ENCODE measurements around the gene LYPLAL1.

LYPLAL1 gene
- total RNA-seq: 3.9 to 12.5 reads per million in 2 donors

DNA sequence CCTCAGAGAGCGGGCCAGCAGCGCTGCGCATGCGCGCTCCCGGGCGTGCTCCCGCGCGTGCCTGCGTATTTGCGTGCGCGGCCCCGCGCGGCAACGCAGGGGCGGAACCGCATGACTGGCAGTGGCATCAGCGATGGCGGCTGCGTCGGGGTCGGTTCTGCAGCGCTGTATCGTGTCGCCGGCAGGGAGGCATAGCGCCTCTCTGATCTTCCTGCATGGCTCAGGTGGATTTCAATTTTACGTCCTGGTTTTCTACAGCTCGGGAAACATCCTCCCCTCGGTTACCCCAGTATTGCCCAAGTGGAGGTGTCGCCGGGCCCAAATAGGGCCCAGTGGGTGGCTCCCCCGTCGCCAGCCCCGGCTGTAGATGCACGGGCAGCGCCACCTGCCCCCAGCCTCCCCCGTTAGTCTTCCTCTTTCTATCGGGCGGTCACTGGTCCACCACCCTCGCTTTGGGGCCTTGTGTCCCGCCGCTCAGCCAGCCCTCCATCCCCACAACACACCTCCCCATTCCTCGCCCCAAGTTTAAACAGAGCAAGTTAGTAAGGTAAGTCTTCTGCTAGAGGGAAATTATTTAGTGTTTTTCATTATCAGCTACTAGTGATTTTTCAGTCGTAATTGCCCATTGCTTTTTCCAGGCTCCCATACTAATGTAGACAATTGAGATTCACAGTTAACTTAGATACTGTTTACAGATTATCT lies at the start of gene LYPLAL1:
TSS of gene LYPLAL1 (plus strand) at position 121 of the 702 bp plus-strand sequence. CDS start at position 134, 13 bp downstream.
- peak; percentile 76 for DNase-seq

DNA sequence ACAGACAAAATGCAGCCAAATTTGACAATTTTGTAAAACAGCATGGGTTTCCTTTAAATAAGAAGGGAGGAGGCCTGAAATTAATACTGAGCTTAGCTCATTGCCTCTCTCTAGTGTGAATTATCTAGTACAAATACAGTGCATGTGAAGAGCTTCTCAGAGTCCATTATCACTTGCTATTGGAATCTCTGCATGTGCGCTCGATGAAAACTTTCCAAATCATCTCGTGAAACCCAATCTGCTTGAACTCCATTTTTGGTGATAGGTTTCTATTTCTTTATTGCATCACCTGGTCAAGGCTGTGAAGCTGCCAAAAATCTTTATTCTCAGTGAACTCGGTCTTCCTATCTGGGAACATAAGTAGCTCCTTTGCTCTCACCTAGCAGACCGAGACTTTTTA lies 49.5 kb upstream of the LYPLAL1 start:
- no peak for DNase-seq

DNA sequence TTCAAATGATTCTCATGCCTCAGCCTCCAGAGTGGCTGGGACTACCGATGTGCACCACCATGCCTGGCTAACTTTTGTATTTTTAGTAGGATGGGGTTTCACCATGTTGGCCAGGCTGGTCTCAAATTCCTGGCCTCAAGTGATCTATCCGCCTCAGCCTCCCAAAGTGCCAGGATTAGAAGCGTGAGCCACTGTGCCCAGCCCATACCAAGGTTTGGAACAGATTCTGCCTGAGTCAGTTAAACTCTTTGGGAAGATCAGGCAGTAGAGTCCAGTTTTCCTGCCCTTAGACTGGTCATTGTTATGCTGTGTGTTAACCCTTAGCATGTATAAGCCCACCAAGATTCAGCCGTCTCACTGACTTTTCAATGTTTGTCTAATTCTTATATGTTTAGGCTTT lies 48.3 kb upstream of the LYPLAL1 start:
- DNase-seq: no peak

DNA sequence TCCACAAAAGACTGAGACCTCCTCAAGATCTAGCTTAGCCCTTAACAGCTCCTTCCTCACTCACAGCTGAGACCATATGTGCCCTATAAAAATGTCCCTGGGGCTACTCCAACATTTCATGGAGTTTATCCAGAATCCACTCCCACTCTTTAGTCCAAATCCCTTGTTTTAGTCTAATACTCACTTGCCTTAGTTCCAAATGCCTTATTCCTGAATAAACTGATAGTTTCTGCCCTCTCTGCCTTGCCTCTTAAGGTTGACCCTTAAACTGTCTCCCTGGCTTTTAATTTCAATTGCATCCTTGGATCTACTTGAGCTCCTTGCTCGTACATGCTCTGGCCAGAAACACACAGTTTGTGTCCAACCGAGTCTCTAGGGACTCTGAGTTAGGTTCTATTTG lies 47.3 kb upstream of the LYPLAL1 start:
- no peak for DNase-seq

DNA sequence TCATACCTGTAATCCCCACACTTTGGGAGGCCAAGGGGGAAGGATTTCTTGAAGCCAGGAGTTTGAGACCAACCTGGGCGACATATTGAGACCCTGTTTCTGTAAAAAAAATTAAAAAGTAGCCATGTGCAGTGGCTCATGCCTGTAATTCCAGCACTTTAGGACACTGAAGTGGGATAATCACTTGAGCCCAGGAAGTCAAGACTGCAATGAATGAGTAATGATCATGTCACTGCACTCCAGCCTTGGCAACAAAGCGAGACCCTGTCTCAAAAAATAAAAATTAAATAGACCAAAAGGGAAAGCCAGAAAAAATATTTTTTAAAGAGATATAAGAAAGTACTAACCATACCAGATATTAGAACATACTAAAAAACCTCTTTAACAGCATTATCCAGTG lies 44.7 kb upstream of the LYPLAL1 start:
- DNase-seq: no peak

DNA sequence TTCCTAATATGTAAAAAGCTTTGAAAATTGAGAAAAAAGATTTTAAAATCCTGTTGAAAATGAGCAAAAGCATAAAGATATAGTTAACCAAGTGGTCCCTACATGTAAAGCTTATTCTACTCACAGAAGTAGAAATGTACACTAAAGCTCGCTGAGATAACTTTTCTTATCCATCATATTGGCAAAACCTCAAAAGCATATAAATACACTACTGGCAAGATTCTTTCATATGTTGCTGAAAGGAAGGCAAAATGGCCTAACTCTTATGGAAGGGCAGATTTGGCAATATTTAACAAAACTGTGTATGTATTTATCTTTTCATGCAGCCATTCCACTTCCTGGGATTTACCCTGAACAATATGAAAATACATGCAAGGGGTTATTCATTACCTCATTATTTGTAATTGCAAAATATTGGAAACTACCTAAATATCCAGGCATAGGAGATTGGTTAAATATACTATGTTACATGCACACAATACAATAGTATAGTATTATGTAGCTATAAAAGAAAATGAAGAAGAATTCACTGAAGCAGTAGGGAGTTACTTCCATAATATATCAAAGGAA lies 43.2 kb upstream of the LYPLAL1 start:
- no peak for DNase-seq

DNA sequence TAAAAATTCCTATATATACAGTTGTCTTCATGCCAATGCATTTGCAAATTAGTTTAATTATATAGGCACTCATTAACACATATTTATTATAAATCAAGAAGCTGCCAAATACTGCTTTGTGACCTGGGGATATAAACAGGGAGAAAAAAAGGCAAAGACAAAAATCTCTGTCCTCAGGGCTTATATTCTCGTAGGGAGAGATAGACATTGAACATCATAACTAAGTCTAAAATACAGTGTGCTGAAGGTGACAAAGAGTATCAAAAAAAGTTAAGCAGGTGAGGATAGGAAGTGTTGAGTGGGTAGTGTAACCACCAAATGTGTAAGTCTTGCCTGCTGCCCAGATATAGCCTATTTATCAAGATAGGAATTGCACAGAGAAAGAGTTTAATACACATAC lies 40.7 kb upstream of the LYPLAL1 start:
- DNase-seq: no peak

DNA sequence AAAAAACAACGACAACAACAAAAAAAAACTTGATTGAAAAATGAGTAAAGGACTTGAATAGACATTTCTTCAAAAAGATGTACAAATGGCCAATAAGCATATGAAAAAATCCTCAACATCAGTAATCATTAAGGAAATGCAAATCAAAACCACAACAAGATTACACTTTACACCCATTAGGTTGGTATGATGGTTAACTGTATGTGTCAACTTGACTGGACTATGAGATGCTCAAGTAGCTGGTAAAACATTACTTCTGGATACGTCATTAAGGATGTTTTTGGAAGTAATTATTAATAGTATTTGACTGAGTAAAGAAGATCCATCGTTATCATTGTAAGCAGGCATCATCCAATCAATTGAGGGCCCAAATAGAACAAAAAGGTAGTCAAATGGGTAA lies 34.9 kb upstream of the LYPLAL1 start:
- no peak for DNase-seq

DNA sequence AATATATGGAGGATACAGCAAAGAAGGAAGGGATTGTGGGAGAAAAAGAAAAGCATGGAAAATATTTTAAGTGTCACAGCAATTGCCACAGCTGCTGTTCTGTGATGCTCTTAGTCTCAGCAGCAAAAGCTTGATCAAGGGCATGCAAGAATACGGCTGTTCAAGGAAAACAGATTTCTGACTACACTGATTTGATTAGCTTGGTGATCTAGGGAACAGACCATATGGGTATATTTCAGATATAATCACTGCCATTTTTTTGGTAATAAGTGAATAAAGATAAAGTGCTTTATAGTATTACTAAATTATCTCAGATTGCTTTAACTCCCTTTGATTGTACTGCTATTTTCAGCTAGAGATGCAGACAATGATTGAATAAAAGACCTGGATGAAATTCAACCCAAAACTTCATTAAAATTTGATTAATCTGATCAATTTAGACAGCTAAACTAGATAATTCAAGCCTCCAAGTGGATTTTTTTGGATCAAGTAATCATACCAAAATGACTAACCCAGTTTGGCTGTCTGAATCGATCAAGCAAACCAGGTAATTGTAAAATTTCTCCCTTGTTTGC lies 33.3 kb upstream of the LYPLAL1 start:
- no peak for DNase-seq

DNA sequence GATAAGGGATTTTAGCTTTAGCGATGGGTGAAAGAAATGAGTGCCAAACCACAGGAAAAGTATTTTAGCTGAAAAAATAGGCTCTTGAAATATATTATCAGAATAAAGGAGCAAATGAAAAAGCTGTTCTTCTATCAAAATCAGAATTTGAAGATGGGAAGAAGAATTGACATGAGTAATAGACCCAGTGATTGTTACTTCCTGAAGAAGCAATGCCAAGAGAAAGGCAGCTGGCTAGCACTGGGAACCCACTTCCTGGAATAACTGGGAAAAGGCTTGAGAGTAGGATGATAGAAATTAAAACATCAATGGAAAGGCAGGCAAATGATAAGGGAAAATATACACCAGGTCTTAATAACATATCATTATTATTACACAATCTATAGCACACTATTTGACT lies 29.9 kb upstream of the LYPLAL1 start:
- DNase-seq: no peak

DNA sequence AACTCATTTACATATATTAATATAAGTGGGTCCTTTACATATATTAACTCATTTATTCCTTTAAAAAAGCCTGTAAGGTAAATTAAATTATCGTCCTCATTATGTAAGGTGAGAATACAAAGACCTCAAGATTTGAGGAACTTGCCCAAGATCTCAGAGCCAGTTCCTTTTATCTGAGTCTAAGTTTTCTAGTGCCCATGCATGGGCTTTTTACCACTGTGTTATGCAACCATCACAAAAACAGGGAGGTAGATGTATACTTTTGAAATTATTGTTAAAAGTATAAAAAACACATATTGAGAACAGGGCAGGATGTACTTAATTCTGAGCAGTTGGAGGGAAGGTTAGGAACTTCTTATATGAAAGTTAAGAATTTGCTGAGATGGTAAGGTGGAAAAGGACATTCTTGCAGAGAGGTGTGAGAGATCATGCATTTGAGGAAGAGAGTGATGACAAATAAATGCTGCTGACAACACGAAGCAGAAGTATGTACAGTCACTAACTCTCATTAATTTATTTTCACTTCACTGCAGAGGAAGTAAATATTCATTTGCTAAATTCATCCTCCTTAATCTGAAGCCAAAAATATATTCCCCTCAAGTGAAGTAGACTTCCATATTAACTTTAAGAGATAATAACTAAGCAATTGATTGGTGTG lies 28.9 kb upstream of the LYPLAL1 start:
- no peak for DNase-seq

DNA sequence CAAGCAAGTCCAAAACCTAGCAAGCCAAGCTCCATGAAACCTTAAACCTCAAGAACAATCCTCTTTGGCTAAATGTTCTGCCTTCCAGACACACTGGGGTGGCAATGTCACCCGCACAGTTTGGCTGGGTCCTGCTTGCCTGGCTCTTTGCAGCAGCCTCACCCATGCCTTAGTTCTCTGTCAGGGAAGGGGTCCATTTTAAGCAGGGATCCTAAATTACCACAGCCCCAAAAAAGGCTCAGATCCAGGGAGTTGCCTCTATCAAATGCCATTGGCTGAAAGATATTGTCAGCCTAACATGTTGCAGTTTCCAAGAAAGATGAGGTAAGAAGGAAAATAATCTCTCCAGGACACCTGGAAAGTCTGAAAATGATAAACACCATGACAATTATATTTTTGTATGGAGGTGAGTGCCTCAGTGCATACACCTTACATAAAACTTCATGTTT lies 26.1 kb upstream of the LYPLAL1 start:
- no peak for DNase-seq

DNA sequence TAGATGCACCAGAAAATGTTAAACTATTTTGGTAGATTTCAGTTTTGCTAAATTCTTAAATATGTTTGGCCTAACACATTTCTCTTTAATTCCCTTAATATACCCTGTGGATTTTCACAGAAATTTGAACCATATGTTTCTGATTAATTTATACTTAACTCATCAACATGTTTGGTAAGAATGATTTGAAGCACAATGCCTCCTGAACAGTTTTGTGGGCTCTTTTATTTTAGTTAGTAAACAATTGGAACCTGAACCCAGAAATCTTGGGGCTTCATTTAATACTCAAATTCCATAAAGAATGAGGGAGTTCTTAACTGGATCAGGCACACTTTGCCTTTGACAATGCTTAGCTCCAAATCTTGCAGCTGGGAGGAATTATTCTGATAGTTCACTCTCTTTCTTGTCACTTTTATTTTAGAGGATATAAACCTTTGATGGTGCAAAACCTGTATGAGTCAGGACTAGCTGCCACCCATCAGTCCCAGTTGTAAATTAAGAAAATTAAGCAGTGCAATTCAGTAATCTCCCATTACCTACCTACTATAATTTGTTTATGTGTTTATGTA lies 24.6 kb upstream of the LYPLAL1 start:
- DNase-seq: no peak

DNA sequence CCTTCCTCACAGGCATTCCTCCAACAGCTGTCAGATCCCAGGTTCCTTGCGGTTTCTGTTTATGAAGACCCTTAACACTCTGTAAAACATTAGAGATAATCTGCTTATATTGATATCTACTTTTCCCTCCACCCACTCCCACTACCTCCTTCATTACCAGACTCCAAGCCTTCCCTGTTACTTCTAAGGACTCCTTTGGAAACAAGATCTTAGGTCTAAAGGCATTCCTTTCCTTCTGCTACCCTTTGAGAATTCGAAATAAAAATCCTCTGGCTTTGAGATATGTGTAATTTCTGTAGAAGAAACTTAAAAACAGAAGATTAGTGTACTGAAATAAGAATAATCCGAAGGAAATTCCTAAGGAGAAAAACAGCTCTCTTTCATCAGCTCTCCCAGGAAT lies 23.7 kb upstream of the LYPLAL1 start:
- no peak for DNase-seq

DNA sequence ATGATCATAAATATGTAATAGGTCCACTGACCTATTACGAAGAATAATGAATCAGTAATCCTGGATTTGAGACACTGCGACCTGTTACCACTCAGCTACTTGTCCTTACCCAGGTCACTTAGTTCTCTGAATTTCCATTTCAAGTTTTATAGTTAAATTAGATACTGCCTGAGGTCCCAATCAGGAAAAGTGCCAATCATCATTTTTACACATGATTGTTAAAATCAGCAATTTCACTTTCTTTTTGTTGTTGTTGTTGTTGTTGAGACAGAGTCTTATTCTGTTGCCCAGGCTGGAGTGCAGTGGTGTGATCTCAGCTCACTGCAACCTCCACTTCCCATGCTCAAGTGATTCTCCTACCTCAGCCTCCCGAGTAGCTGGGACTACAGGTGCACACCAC lies 22.8 kb upstream of the LYPLAL1 start:
- DNase-seq: no peak

DNA sequence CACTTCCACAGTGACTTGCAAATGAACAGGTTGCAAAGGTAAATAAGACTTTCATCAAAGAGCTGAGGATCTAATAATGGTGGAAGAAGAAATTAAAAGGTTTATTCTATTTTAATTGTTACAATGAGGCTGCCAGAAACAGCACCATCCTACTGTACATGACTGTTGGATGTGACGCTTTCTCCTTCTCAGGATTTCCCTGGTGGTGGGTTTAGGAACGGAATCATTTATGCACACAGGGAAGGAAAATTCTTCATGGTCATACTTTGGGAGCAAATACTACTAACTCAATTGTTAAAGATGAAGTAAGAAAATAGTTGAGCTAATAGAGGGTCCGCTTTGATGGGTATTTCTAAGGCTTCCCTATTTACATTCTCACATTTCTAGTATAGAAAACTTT lies 22.2 kb upstream of the LYPLAL1 start:
- DNase-seq: no peak

DNA sequence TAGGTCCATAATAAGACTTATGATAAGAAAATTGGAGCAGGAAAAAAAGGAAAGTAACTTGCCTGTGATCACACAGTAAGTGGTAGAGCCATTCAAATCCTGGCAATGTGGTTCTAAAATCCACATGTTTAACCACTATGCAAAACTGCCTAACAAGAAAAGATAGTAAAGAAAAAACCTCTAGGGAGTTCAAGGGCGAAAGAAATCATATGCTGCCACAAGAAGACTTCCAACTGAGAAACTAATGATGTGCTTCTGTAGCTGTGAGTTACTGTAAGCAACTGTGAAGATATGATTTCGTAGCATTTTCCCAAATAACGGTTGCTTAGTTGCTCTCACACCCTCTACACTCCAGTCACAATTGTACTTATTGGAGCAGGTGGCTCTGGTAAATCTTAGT lies 20.9 kb upstream of the LYPLAL1 start:
- no peak for DNase-seq

DNA sequence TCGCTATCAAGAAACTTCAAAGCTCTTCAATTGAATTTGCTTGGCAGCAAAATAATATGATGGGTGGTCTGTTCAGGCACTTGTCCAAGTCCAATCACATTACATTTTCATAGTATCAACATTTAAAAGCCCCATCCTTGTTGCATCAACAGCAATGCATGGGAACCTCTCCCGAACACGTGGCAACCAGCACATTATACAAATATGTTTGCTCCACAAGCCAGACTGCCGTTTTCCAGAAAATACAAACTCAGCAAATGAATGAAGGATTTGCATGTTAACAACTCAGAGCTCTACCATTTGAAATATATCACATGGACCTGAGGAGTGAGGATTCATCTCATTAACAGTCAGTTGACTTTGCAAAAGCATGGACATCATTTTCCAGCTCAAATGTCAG lies 20.0 kb upstream of the LYPLAL1 start:
- no peak for DNase-seq

DNA sequence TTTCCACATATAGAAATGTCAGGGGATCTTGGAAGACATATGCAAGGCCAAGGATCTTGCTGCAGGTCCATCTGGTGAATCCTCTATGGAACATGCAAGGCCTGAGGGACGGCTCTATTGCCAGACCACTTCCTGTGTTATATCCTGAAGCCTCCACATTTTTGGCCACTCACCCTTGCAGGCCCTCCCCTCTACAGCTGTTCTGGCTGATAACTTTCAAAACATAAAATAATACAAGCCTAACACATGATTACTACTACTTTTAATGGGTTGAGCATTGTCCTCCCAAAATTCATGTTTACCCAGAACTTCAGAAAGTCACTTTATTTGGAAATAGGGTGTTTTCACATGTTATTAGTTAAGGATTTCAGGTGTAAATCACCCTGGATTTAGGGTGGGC lies 18.5 kb upstream of the LYPLAL1 start:
- no peak for DNase-seq

DNA sequence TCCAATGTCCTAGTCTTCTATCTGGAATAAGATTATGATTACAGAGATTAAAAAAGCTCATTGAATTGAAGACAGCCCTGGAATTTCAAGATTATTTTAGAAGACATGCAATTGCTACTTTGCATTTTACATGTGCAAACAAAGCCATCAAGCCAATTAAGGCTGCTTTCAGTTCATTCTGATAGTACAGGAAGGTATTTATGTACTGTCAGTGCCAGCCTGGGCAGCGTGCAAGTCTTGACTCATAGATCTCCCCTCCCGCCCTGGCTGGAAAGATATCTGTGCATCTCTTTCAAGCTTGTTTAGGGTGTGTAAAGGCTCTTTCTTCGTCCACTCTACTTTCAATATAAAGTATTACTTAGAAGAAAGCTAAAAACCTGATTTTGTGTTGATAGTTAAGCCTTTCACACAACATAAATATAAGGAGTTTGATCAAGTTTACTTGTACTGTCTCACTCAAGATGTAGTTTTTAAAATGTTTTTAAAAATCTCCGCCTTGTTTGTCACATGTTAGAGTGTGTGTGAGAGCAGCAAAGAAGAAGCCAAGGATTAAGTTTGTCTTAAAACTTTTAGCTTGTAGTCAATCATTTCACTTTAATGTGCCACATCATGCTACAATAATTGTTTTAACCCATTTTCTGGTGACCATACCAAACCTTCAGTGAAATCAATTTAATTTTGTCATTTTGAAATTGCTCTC lies 13.6 kb upstream of the LYPLAL1 start:
- no peak for DNase-seq

DNA sequence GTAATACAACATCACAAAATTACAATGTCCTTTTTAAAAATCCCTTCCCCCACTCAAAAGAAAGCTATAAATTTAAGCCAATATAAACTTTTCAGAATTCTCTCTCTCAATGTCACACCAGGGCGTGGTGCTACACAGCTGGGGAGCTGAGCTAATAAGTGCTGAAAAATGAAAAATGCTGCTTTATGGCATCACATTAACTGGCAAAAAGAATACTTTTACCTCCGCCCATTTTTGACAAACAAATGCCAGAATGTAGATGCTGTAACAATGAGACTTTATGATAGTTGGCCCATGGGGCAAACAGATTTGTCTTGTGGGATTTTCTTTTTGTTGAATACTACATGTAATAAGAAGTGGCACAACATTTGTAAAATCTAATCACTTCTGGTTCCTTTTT lies 12.7 kb upstream of the LYPLAL1 start:
- DNase-seq: no peak

DNA sequence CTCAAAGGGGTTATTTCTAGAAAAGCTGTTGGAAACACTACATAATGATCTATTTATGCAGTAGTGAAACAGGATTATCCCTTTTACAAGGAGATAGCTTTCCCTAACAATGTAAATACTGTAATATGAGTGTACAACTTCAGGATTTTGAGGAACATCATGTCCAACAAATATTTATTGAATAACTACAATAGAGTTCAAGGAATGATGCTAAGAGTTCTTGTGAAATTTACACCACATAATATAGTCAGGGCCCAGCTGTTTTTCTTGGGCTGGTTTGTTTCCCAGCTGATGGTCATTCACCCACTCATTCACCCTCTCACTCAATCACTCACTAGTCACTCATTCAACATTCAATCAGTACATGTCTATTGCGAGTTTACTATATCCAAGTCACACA lies 12.3 kb upstream of the LYPLAL1 start:
- no peak for DNase-seq

DNA sequence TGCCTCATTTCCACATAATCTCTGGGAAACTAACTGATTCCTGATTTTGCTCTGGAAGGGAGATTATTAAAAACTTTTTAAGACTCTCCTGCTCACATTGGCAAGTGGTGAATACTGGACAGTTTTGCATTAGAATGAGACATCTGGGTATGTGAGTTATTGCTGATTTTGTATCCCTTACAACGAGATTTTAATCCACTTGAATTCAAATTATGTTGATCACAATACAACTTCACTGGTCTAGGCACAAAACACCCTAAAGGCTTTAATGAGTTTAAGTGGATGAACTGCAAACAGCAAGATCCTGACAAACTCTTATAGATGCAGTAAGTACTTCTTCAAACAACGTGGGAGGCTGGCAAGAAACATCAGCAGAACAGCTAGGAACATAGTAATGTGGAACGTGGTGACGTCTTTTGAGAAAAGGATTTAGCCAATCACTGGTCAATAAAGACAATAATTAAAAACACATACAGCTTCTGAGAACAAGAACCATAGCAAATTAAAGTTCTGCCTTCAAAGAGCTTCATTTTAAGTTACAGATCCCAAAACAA lies 10.2 kb upstream of the LYPLAL1 start:
- no peak for DNase-seq
